HepG2 (cell line): ENCODE measurements around the gene ACAT2.

Experiments used
- DPF2 ChIP-seq: sonication (generic); formaldehyde crosslinking; IDR thresholded peaks from 2 replicates; pipeline ENCODE4 v1.4.0; 2020; ENCODE audit warnings: mild to moderate bottlenecking, low read depth, missing genetic modification reagents, borderline replicate concordance
- ESRRA ChIP-seq: sonication (generic); formaldehyde crosslinking; IDR thresholded peaks from 2 replicates; pipeline ENCODE4 v1.5.1; 2020; ENCODE audit warnings: mild to moderate bottlenecking, low read depth, missing genetic modification reagents
- GTF3A ChIP-seq: sonication (generic); formaldehyde crosslinking; conservative IDR thresholded peaks from 2 replicates; pipeline ENCODE4 v1.4.0; 2020; ENCODE audit warnings: mild to moderate bottlenecking, missing genetic modification reagents
- HNRNPL ChIP-seq: fragments of 200-400 bp; formaldehyde crosslinking; IDR thresholded peaks from 2 replicates; pipeline ENCODE4 v1.6.1; 2017; ENCODE audit warnings: mild to moderate bottlenecking, low read depth, low read length
- SP1 ChIP-seq, 2 experiments: fragments of 450-650 bp in 1 of 2; sonication (generic) in 1 of 2; formaldehyde crosslinking in 1 of 2; IDR thresholded peaks; 2 replicates each; pipeline versions ENCODE4 v1.4.0 to v1.6.1; 2016 to 2020; ENCODE audit warnings: missing genetic modification reagents in 1 of 2
- SRSF1 ChIP-seq: fragments of 200-400 bp; formaldehyde crosslinking; optimal IDR thresholded peaks from 2 replicates; pipeline ENCODE3; 2017; ENCODE audit warnings: mild to moderate bottlenecking, low read depth, low read length, moderate library complexity
- ZBTB7A ChIP-seq: sonication (generic); formaldehyde crosslinking; IDR thresholded peaks from 2 replicates; pipeline ENCODE4 v1.8.0; 2022; ENCODE audit warnings: mild to moderate bottlenecking, missing genetic modification reagents
- ZIK1 ChIP-seq: sonication (generic); formaldehyde crosslinking; IDR thresholded peaks from 2 replicates; pipeline ENCODE4 v1.5.0; 2020; ENCODE audit warnings: mild to moderate bottlenecking, low read depth, missing genetic modification reagents, borderline replicate concordance
- ZNF282 ChIP-seq: fragments of 450-650 bp; IDR thresholded peaks from 2 replicates; pipeline ENCODE4 v1.6.1; 2018; ENCODE audit not compliant: partially characterized antibody
- ZNF660 ChIP-seq: sonication (generic); formaldehyde crosslinking; IDR thresholded peaks from 2 replicates; pipeline ENCODE4 v1.5.1; 2020; ENCODE audit warnings: mild to moderate bottlenecking, low read depth, missing genetic modification reagents, borderline replicate concordance
- ZNF7 ChIP-seq: IDR thresholded peaks from 2 replicates; pipeline ENCODE4 v1.6.1; 2016; ENCODE audit warnings: missing biosample characterization, missing genetic modification reagents
- TF ChIP-seq, protein P1 (sequence below), 2 experiments: sonication (generic) in 1 of 2; formaldehyde crosslinking in 1 of 2; IDR thresholded peaks; 2 replicates each; pipeline versions ENCODE4 v1.5.1 to v1.6.1; 2011 to 2020; ENCODE audit warnings: borderline replicate concordance in 1 of 2, low read depth in 1 of 2, low read length in 1 of 2, mild to moderate bottlenecking in 1 of 2, missing genetic modification reagents in 1 of 2, moderate library complexity in 1 of 2
- TF ChIP-seq, protein P2 (sequence below): sonication (generic); formaldehyde crosslinking; IDR thresholded peaks from 2 replicates; pipeline ENCODE4 v1.9.0; 2021; ENCODE audit warnings: missing genetic modification reagents, borderline replicate concordance
- TF ChIP-seq, protein P3 (sequence below), 2 experiments: IDR thresholded peaks; 2 replicates each; pipeline ENCODE4 v1.6.1; 2011 to 2012; ENCODE audit warnings: low read length in 2 of 2, borderline replicate concordance in 1 of 2, low read depth in 1 of 2, mild to moderate bottlenecking in 1 of 2, moderate library complexity in 1 of 2

DNA sequence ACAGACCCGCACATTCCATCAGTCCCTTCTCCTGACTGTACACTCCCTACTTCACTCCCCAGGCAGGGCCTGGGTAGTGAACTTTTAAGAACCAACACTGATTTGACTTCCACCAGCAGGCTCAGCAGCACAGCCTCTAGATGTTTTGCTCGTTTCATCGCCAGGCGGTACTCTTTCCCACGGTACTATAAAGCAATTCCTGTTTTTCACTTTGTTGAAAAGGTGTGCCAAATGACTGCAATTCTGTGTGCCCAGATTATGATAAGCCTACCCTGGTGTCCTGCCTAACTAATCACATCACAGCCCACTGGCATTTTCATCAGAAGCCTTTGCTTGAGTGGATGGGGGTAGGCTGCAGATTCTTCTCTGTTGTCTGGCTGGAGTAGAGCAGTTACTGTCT is 47.4 kb upstream of the ACAT2 start:
- TF ChIP-seq, protein P1, sequence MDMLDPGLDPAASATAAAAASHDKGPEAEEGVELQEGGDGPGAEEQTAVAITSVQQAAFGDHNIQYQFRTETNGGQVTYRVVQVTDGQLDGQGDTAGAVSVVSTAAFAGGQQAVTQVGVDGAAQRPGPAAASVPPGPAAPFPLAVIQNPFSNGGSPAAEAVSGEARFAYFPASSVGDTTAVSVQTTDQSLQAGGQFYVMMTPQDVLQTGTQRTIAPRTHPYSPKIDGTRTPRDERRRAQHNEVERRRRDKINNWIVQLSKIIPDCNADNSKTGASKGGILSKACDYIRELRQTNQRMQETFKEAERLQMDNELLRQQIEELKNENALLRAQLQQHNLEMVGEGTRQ (IDR thresholded peaks at IDR 0.05; ENCODE audit: low read depth, low read length), result no peak
- TF ChIP-seq, protein P1 (CRISPR knock-in tag; IDR thresholded peaks at IDR 0.05; ENCODE audit: borderline replicate concordance), result no peak
- no peak for TF ChIP-seq HNRNPL
- no peak for TF ChIP-seq GTF3A
- TF ChIP-seq ESRRA (CRISPR knock-in tag), result no peak
- no peak for TF ChIP-seq SP1 (IDR thresholded peaks at IDR 0.05)
- TF ChIP-seq SP1 (CRISPR knock-in tag; IDR thresholded peaks at IDR 0.05), result no peak
- TF ChIP-seq ZNF282, result no peak
- TF ChIP-seq ZIK1 (CRISPR knock-in tag), result no peak
- TF ChIP-seq ZBTB7A, result no peak
- no peak for TF ChIP-seq SRSF1
- TF ChIP-seq ZNF7 (CRISPR knock-in tag), result no peak
- no peak for TF ChIP-seq ZNF660
- TF ChIP-seq, protein P2, sequence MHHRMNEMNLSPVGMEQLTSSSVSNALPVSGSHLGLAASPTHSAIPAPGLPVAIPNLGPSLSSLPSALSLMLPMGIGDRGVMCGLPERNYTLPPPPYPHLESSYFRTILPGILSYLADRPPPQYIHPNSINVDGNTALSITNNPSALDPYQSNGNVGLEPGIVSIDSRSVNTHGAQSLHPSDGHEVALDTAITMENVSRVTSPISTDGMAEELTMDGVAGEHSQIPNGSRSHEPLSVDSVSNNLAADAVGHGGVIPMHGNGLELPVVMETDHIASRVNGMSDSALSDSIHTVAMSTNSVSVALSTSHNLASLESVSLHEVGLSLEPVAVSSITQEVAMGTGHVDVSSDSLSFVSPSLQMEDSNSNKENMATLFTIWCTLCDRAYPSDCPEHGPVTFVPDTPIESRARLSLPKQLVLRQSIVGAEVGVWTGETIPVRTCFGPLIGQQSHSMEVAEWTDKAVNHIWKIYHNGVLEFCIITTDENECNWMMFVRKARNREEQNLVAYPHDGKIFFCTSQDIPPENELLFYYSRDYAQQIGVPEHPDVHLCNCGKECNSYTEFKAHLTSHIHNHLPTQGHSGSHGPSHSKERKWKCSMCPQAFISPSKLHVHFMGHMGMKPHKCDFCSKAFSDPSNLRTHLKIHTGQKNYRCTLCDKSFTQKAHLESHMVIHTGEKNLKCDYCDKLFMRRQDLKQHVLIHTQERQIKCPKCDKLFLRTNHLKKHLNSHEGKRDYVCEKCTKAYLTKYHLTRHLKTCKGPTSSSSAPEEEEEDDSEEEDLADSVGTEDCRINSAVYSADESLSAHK (CRISPR knock-in tag), result no peak
- no peak for TF ChIP-seq DPF2 (CRISPR knock-in tag)
- TF ChIP-seq, protein P3, sequence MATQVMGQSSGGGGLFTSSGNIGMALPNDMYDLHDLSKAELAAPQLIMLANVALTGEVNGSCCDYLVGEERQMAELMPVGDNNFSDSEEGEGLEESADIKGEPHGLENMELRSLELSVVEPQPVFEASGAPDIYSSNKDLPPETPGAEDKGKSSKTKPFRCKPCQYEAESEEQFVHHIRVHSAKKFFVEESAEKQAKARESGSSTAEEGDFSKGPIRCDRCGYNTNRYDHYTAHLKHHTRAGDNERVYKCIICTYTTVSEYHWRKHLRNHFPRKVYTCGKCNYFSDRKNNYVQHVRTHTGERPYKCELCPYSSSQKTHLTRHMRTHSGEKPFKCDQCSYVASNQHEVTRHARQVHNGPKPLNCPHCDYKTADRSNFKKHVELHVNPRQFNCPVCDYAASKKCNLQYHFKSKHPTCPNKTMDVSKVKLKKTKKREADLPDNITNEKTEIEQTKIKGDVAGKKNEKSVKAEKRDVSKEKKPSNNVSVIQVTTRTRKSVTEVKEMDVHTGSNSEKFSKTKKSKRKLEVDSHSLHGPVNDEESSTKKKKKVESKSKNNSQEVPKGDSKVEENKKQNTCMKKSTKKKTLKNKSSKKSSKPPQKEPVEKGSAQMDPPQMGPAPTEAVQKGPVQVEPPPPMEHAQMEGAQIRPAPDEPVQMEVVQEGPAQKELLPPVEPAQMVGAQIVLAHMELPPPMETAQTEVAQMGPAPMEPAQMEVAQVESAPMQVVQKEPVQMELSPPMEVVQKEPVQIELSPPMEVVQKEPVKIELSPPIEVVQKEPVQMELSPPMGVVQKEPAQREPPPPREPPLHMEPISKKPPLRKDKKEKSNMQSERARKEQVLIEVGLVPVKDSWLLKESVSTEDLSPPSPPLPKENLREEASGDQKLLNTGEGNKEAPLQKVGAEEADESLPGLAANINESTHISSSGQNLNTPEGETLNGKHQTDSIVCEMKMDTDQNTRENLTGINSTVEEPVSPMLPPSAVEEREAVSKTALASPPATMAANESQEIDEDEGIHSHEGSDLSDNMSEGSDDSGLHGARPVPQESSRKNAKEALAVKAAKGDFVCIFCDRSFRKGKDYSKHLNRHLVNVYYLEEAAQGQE (IDR thresholded peaks at IDR 0.05; ENCODE audit: borderline replicate concordance in 1 of 2, low read depth in 1 of 2, low read length in 2 of 2), result no peak
